Panc1 (cell line): ENCODE results near the gene PAPSS2.

Experiments used
- CTCF ChIP-seq: fragments of 450-650 bp; IDR thresholded peaks from 2 replicates; pipeline ENCODE4 v1.5.1; 2017; ENCODE audit warnings: mild to moderate bottlenecking
- POLR2AphosphoS5 ChIP-seq: IDR thresholded peaks from 2 replicates; pipeline ENCODE4 v1.6.1; 2012; ENCODE audit warnings: mild to moderate bottlenecking, low read depth, low read length, moderate library complexity
- SIN3A ChIP-seq: IDR thresholded peaks from 2 replicates; pipeline ENCODE4 v1.6.1; 2012; ENCODE audit warnings: low read depth, mild to moderate bottlenecking, low read length, moderate library complexity, borderline replicate concordance; ENCODE audit not compliant: insufficient read depth
- TF ChIP-seq, protein P1 (sequence below), 2 experiments: IDR thresholded peaks; 2 replicates each; pipeline ENCODE4 v1.6.1; 2011 to 2012; ENCODE audit warnings: low read depth in 2 of 2, control low read depth in 1 of 2, low read length in 1 of 2, mild to moderate bottlenecking in 1 of 2, moderate library complexity in 1 of 2; ENCODE audit not compliant: insufficient read depth in 1 of 2

DNA sequence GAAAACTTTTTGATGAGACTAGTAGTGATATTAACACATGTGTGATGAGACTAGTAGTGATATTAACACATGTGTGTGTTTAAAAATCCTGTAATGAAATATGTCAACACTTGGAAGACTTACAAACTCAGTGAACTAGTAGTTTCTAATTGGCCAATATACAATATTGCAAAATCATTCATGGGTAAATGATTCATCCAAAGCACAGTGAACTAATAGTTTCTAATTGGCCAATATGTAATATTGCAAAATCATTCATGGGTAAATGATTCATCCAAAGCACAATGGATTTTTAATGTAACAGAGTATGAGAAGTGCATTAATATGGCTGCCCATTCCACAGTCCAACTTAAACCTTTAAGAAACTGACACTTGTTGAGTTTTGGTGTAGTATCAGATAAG is 80.6 kb downstream of the PAPSS2 start:
- no peak for TF ChIP-seq CTCF
- TF ChIP-seq SIN3A, result no peak
- no peak for TF ChIP-seq POLR2AphosphoS5
- TF ChIP-seq, protein P1, sequence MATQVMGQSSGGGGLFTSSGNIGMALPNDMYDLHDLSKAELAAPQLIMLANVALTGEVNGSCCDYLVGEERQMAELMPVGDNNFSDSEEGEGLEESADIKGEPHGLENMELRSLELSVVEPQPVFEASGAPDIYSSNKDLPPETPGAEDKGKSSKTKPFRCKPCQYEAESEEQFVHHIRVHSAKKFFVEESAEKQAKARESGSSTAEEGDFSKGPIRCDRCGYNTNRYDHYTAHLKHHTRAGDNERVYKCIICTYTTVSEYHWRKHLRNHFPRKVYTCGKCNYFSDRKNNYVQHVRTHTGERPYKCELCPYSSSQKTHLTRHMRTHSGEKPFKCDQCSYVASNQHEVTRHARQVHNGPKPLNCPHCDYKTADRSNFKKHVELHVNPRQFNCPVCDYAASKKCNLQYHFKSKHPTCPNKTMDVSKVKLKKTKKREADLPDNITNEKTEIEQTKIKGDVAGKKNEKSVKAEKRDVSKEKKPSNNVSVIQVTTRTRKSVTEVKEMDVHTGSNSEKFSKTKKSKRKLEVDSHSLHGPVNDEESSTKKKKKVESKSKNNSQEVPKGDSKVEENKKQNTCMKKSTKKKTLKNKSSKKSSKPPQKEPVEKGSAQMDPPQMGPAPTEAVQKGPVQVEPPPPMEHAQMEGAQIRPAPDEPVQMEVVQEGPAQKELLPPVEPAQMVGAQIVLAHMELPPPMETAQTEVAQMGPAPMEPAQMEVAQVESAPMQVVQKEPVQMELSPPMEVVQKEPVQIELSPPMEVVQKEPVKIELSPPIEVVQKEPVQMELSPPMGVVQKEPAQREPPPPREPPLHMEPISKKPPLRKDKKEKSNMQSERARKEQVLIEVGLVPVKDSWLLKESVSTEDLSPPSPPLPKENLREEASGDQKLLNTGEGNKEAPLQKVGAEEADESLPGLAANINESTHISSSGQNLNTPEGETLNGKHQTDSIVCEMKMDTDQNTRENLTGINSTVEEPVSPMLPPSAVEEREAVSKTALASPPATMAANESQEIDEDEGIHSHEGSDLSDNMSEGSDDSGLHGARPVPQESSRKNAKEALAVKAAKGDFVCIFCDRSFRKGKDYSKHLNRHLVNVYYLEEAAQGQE (IDR thresholded peaks at IDR 0.05; ENCODE audit: insufficient read depth in 1 of 2, low read depth in 2 of 2, low read length in 1 of 2), result no peak
